Adrenal gland (tissue), 12 donors: Measurements from ENCODE around the gene KIF25. TPM values are rescaled to one million over a fixed set of nuclear protein-coding genes. Genes with fewer than 3 reads are reported as not detected.
"Not testable (repeated sequence)": the region's sequence is repeated elsewhere in the genome, so short reads cannot be mapped to it uniquely, and the experiment has no call there.

Source experiments
- DNase-seq, 7 donors: peaks; one replicate each; pipeline ENCODE4 v3.0.0-alpha.2; 2019 to 2020
- H3K27ac ChIP-seq, 5 donors: fragments of 200-600 bp; sonication (generic) in 4 of 5; 1 replicate in 3 of 5; 2 replicates in 2 of 5; pipeline versions ENCODE4 v1.5.1 to v1.8.0; 2016 to 2020; ENCODE audit warnings: mild to moderate bottlenecking in 1 of 5
- H3K27me3 ChIP-seq: fragments of 200-600 bp; 2 replicates; pipeline ENCODE4 v1.8.0; 2021
- H3K36me3 ChIP-seq, 2 donors: fragments of 200-600 bp; replicated peaks in 1 of 2; 1 replicate in 1 of 2; 2 replicates in 1 of 2; pipeline versions ENCODE4 v1.5.1 to v1.8.0; 2018 to 2022
- H3K4me1 ChIP-seq, 2 donors: fragments of 200-600 bp; replicated peaks in 1 of 2; 1 replicate in 1 of 2; 2 replicates in 1 of 2; pipeline versions ENCODE4 v1.5.1 to v1.8.0; 2018 to 2021
- H3K4me3 ChIP-seq, 4 donors: fragments of 200-600 bp; sonication (generic) in 3 of 4; one replicate each; pipeline ENCODE4 v1.5.1; 2016 to 2018
- H3K9me3 ChIP-seq, 3 donors: fragments of 200-600 bp; sonication (generic) in 1 of 3; replicated peaks in 1 of 3; 1 replicate in 2 of 3; 2 replicates in 1 of 3; pipeline versions ENCODE4 v1.5.1 to v1.8.0; 2016 to 2021
- POLR2A ChIP-seq, 2 donors: fragments of 450-650 bp; IDR thresholded peaks; one replicate each; pipeline ENCODE4 v1.6.1; 2017; ENCODE audit warnings: antibody characterized with exemption in 2 of 2, mild to moderate bottlenecking in 2 of 2, moderate library complexity in 1 of 2
- WGBS, 4 donors: extraction: QIAGEN DNeasy Blood & Tissue Kit in 2 of 4; methylation state at CpG; one replicate each; pipeline versions ENCODE4 v1.1.5 to v1.1.7; 2013 to 2017; 5-methylcytosine and 5-hydroxymethylcytosine counted together
- intact Hi-C, 2 donors: fragments of 100-400 bp; cut with DNase I; formaldehyde crosslinking; loops; one replicate each; pipeline versions ENCODE4 v1.14.1 to v1.15.0; 2022 to 2023
- polyA plus RNA-seq, 3 donors: library from polyadenylated mRNA; stranded (reverse); fragments of 200-250 nt in 2 of 3; fragments of 350-450 nt in 1 of 3; fragmentation: Illumina TruSeq in 1 of 3; extraction: RNeasy Lipid Tissue Mini Kit (QIAGEN cat#74804) in 1 of 3; gene quantifications; one replicate each; pipeline ENCODE4 v1.2.3, GENCODE V29; 2013 to 2014
- total RNA-seq, 9 donors: library from RNA; depleted of rRNA in 4 of 9; stranded (reverse); fragments of >200 nt in 4 of 9; fragments of 120-200 nt in 1 of 9; fragmentation: NEBNext Ultra II Directional in 1 of 9; extraction: Animal tissue kit (Norgen Biotek cat#: 25700) in 1 of 9; gene quantifications; one replicate each; pipeline versions ENCODE4 v1.1.0 to v1.2.4, GENCODE V29; 2013 to 2023
- TF ChIP-seq, protein P1 (sequence below), 6 experiments: fragments of 450-650 bp in 4 of 6; fragments of 200-600 bp in 2 of 6; sonication (generic) in 1 of 6; IDR thresholded peaks; 1 replicate in 5 of 6; 2 replicates in 1 of 6; pipeline versions ENCODE4 v1.5.1 to v1.8.0; 2016 to 2021; ENCODE audit warnings: antibody characterized with exemption in 6 of 6, mild to moderate bottlenecking in 2 of 6, moderate library complexity in 1 of 6
- donor health status: healthy with polysubstance abuse.
- donor health status: Bipolar disorder and iron deficiency.
- donor health status: DM: yes; HTN: yes; CAD: no.
- donor health status: DM: no; HTN: no; CAD: no.
- donor health status: DM: no; HTN: no; CAD: no.
- donor health status: DM: yes; HTN: yes; CAD: no.

KIF25 gene
- total and polyA plus RNA-seq, 12 donors = 0.44 to 0.97 TPM; not detected in 10

DNA sequence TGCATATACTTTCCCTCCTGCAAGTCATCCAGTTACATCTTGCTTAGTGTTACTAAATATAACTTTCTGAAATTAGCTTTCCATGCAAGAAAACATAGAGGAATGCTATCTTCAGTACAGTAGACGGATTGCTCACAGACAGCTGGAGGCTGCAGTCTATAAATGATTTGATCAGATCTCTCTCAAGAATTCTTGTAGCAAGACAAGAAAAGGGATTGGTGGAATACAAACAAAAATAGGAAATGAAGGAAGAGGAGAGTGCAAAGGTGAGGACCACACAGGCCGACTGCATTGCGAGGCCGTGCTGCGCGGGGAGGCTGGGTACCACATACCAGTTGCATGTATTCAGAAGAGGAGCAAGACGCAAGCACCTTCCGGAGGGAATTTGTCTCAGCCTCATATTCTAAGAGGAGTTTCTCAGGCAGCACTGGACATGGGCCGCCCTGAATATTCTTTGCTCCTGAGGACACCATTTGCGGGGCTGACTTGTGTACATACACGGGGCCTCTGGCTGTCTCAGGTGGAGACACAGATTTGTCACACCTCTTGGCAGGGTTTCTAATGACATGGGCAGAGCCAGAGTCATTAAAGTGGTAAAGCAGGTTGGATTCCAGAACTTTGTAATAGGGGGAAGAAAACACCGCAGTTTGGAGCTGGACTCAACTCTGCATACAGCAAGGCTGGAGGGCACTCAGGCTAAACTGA lies 22.7 kb upstream of the KIF25 start:
- Histone ChIP-seq H3K27me3 (no peaks in the 10 kb centered on the region), H3K36me3 (peaks cover 0 to 5% of the 10 kb centered on the region in 2 donors), H3K9me3 (no peaks in the 10 kb centered on the region), H3K4me1 (no peaks in the 10 kb centered on the region), H3K27ac (no peak overlapping the region), H3K4me3 (no peak overlapping the region)
- TF ChIP-seq, protein P1, sequence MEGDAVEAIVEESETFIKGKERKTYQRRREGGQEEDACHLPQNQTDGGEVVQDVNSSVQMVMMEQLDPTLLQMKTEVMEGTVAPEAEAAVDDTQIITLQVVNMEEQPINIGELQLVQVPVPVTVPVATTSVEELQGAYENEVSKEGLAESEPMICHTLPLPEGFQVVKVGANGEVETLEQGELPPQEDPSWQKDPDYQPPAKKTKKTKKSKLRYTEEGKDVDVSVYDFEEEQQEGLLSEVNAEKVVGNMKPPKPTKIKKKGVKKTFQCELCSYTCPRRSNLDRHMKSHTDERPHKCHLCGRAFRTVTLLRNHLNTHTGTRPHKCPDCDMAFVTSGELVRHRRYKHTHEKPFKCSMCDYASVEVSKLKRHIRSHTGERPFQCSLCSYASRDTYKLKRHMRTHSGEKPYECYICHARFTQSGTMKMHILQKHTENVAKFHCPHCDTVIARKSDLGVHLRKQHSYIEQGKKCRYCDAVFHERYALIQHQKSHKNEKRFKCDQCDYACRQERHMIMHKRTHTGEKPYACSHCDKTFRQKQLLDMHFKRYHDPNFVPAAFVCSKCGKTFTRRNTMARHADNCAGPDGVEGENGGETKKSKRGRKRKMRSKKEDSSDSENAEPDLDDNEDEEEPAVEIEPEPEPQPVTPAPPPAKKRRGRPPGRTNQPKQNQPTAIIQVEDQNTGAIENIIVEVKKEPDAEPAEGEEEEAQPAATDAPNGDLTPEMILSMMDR (IDR thresholded peaks at IDR 0.05) = no peak
- no peak for TF ChIP-seq POLR2A (IDR thresholded peaks at IDR 0.05)
- intact Hi-C loops = no loop called here
- WGBS, 4 donors = 53 to 75% (median 69%) methylated on average over 12 of the region's 12 CpGs
- no peak for DNase-seq

DNA sequence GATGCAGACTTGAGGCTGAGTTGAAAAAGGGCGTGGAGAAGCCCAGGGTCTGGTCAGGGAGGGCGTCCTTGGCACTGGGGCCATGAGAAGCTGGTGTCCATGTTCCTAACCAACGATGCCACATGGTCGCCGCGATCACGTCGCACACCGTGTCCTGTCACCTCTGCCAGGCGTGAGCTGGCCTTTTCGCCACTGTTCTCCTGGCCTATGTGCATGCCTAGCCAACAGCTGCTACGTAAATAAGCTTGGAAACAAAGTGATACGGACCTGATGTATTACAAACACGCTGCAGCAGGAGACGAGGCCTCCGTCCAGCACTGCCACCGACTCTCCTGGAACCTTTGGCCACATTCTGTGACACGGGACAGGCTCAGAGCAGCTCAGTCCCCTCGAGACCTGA lies 22.0 kb upstream of the KIF25 start:
- Histone ChIP-seq H3K36me3 (no peaks in the 10 kb centered on the region), H3K27me3 (no peaks in the 10 kb centered on the region), H3K4me1 (no peaks in the 10 kb centered on the region), H3K4me3 (no peak overlapping the region), H3K27ac (no peak overlapping the region), H3K9me3 (no peaks in the 10 kb centered on the region)
- DNase-seq = no peak
- TF ChIP-seq, protein P1 (IDR thresholded peaks at IDR 0.05) = no peak
- no peak for TF ChIP-seq POLR2A (IDR thresholded peaks at IDR 0.05)
- intact Hi-C loops = no loop called here
- WGBS, 4 donors = 82 to 94% (median 89%) methylated on average over 18 to 19 of the region's 19 CpGs

DNA sequence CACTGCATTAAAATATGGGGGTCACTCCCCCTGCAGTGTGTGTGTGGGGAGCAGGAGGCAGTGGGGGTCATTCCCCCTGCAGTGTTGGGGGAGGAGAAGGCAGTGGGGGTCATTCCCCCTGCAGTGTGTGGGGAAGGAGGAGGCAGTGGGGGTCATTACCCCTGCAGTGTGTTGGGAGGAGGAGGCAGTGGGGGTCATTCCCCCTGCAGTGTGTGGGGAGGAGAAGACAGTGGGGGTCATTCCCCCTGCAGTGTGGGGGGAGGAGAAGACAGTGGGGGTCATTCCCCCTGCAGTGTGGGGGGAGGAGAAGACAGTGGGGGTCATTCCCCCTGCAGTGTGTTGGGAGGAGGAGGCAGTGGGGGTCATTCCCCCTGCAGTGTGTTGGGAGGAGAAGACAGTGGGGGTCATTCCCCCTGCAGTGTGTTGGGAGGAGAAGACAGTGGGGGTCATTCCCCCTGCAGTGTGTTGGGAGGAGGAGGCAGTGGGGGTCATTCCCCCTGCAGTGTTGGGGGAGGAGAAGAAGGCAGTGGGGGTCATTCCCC lies 21.3 kb upstream of the KIF25 start:
- H3K4me1 ChIP-seq, H3K4me3 ChIP-seq, DNase-seq, intact Hi-C loops, H3K9me3 ChIP-seq, H3K27ac ChIP-seq, H3K27me3 ChIP-seq, H3K36me3 ChIP-seq: not testable (repeated sequence)

GRCh38 chr6:167976708-167977107 lies 20.8 kb upstream of the KIF25 start:
- 91 to 98% (median 96%) methylated on average over 18 to 27 of the region's 27 CpGs for WGBS, 4 donors

More at GRCh38 chr6:167976708-167977107, 20.8 kb upstream of the KIF25 start:
- H3K36me3 ChIP-seq = no peaks in the 10 kb centered on the region
- H3K27ac ChIP-seq = no peak overlapping the region
- DNase-seq = no peak
- no peak for TF ChIP-seq POLR2A (IDR thresholded peaks at IDR 0.05)
- TF ChIP-seq, protein P1 (IDR thresholded peaks at IDR 0.05) = no peak
- H3K27me3 ChIP-seq = no peaks in the 10 kb centered on the region
- intact Hi-C loops = no loop called here
- no peaks in the 10 kb centered on the region for H3K9me3 ChIP-seq
- H3K4me1 ChIP-seq = no peaks in the 10 kb centered on the region
- H3K4me3 ChIP-seq = no peak overlapping the region
